HG03460 (cell line): ENCODE results near the gene RAET1G.
"Not testable (repeated sequence)": the region's sequence is repeated elsewhere in the genome, so short reads cannot be mapped to it uniquely, and the experiment has no call there.

Experiments
- ATAC-seq: cut with Tn5 transposase; IDR thresholded peaks from one replicate; pipeline ENCODE4 v1.9.1; 2021; ENCODE audit not compliant: unreplicated experiment

The RAET1G gene, protein sequence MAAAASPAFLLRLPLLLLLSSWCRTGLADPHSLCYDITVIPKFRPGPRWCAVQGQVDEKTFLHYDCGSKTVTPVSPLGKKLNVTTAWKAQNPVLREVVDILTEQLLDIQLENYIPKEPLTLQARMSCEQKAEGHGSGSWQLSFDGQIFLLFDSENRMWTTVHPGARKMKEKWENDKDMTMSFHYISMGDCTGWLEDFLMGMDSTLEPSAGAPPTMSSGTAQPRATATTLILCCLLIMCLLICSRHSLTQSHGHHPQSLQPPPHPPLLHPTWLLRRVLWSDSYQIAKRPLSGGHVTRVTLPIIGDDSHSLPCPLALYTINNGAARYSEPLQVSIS

GRCh38 chr6:149922642-149923326 lies at the start of gene RAET1G:
TSS of gene RAET1G (minus strand) at chr6:149923121. CDS start at chr6:149923010, 111 bp downstream.
- no peak for ATAC-seq

GRCh38 chr6:149969635-149970034 lies 46.7 kb upstream of the RAET1G start:
- ATAC-seq: no peak

GRCh38 chr6:149968909-149969308 lies 46.0 kb upstream of the RAET1G start:
- ATAC-seq: not testable (repeated sequence)

DNA sequence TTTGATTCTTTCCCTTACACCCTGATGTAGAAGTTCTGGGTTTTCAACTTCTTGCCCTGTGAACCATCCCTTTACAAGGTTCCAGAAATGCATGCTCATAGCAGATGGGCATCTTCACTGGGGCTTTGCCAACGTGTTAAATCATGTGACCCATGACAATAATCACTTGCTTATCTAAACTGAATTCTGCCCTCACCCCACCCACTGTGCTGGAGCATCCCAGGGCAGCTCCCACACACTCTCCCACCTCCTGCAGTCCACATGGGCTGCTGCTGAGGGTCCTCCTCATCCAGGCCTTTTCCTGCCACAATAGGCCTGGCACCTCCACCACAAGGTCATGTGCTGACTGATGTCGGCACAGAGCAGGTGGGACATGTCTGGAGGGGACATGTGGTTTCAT lies 45.1 kb upstream of the RAET1G start:
- ATAC-seq: not testable (repeated sequence)

DNA sequence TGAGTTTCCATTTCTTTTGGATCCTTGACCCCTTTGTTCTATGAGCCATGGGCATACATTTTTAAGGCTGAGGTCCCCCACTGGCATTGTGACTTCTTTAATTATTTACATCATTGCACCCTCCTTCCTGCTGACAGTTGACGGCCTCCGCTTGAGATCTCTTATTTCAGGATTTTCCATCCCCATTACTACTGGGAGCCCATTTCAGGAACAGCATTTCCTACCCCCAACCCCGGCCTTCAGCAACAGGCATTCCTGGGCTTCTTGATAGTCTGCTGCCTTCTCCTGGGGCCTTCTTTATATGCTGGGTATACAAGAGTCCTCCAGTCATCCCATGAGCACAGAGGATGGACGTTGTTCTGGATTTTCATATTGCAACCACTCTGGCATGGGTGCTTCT lies 44.7 kb upstream of the RAET1G start:
- no peak for ATAC-seq

DNA sequence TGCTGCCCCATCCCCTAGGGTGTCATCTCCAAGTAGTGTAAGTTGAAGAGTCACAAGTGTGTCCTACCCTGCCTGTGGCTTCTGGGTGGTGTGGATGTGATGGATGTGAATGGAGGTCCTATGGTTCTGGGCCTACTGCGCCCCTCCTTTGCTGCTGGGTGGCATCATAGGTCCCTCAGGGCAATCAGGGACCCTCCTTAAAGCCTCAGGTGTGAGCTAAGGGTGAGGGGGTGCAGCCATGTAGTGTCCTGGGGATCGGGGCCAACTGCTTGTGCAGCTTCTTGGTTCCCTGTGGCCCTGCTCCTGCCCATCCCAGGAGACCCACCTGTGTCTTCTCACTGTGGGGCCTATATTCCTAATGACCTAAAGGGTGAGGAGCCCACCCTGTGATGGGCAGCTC lies 43.4 kb upstream of the RAET1G start:
- ATAC-seq: not testable (repeated sequence)

GRCh38 chr6:149965194-149966020 lies 42.5 kb upstream of the RAET1G start:
- ATAC-seq: no peak

DNA sequence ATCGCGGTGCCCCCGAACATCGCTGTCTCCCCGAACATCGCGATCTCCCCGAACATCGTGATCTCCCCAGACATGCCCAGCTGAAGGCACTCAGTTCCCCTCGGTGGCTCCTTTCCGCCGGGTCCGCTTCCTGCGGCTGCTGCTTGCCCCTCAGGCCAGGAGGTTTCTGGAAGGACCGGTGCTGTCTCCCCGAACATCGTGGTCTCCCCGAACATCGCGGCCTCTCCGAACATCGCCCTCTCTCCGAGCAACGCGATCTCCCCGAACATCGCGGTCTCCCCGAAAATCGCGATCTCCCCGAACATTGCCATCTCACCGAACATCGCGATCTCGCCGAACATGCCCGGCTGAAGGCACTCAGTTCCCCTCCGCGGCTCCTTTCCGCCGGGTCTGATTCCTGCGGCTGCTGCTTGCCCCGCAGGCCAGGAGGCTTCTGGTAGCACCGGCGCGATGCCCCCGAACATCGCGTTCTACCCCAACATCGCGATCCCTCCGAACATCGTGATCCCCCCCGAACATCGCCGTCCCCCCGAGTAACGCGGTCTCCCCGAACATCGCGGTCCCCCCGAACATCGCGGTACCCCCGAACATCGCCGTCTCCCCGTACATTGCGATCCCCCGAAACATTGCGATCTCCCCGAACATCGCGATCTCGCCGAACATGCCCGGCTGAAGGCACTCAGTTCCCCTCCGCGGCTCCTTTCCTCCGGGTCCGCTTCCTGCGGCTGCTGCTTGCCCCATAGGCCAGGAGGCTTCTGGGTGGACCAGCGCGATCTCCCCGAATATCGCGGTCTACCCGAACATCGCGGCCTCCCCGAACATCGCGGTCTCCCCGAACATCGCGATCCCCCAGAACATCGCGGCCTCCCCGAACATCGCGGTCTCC lies 41.6 kb upstream of the RAET1G start:
- ATAC-seq: no peak

DNA sequence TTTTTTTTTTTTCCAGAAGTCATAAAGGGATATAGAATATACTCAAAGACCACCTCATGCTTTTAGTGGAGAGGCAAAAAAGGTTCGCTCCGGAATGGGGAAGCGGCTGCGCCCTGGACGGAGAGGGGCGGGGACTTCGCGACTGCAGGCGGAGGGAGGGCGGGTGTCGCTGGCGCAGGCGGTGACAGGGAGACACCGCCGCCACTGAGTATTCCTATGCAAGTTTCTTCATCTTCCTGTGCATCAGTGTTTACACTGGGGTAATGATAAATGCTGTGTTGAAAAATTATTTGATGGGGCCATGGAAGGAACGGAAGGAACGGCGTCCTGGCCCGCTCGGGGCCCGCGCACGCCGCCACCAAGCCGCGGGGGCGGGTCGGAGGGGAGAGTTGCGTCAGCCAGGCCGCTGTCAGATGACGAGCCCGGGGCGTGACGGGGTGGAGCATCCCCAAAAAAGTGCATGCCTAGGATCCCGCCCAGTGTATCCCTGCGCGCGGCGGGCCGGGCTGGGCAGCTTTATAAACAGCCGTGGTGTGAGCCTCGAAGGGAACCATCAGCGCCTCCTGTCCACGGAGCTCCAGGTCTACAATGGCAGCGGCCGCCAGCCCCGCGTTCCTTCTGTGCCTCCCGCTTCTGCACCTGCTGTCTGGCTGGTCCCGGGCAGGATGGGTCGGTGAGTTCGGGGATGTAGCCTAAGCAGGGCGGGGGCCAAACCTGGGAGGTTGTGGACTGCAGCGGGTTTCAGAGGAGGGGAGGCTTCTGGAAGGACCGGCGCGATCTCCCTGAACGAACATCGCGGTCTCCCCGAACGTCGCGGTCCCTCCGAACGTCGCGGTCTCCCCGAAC lies 40.8 kb upstream of the RAET1G start, which contains the start of gene ULBP1:
TSS of gene ULBP1 (plus strand) at position 482 of the 846 bp plus-strand sequence. CDS start at position 589, 107 bp downstream.
- no peak for ATAC-seq

GRCh38 chr6:149963212-149963461 lies 40.2 kb upstream of the RAET1G start:
- ATAC-seq: no peak

- ATAC-seq: no peak
Measured at GRCh38 chr6:149962461-149963211, 39.7 kb upstream of the RAET1G start.

DNA sequence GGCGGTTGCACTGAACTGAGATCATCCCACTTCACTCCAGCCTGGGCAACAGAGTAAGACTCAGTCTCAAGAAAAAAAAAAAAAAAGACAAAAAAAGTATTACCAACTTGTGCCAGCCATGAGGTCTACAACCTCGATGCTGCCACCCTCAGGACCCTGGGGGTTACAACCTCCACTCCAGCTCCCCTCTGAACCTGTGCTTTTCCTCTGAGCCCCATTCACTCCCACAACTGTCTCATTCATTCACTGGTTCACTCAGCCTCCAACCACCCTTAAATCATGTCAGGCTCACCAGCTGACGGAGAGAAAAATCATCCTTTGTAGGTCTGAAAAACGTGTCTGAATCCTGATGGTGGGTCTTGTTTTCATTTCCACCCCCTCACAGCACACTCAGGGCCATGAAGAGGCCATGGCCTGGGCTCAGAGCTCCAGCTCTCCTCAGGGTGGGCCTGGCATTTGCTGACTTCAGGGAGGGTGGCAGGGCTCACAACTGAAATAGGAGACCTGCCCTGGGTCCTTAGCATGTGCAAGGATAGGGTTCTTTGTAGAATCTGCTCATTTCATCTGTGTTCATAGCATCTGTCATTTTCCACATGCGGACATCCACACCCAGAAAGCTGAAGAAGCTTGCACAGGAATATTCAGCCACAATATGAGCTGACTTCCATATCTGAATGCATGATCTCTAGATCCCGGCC lies 39.0 kb upstream of the RAET1G start:
- ATAC-seq: no peak

GRCh38 chr6:149960488-149960887 lies 37.6 kb upstream of the RAET1G start:
- ATAC-seq: no peak

GRCh38 chr6:149959806-149960205 lies 36.9 kb upstream of the RAET1G start:
- ATAC-seq: not testable (repeated sequence)

- not testable (repeated sequence) for ATAC-seq
Measured at GRCh38 chr6:149958124-149958523, 35.2 kb upstream of the RAET1G start.

- not testable (repeated sequence) for ATAC-seq
Measured at GRCh38 chr6:149955654-149956317, 32.9 kb upstream of the RAET1G start.

- not testable (repeated sequence) for ATAC-seq
Measured at GRCh38 chr6:149954984-149955653, 32.2 kb upstream of the RAET1G start.
